T-helper 22 cell (primary cell): ENCODE data around the gene CELF2.

ENCODE experiments used
- DNase-seq: peaks from one replicate; pipeline ENCODE4 v3.0.0-alpha.2; 2020; ENCODE audit warnings: low read depth

CELF2 gene

GRCh38 chr10:11201911-11202310 is 184.2 kb downstream of the CELF2 start:
- DNase-seq, result no peak

- DNase-seq, result no peak
These were observed 186.8 kb downstream of the CELF2 start for GRCh38 chr10:11204351-11204942.

- no peak for DNase-seq
These were observed 187.5 kb downstream of the CELF2 start for GRCh38 chr10:11205030-11205772.

- no peak for DNase-seq
These were observed 189.2 kb downstream of the CELF2 start for GRCh38 chr10:11206676-11207559.

GRCh38 chr10:11207560-11207844 is 189.8 kb downstream of the CELF2 start:
- DNase-seq, result no peak

- no peak for DNase-seq
These were observed 190.6 kb downstream of the CELF2 start for GRCh38 chr10:11208243-11208642.

- DNase-seq, result no peak
These were observed 191.5 kb downstream of the CELF2 start for GRCh38 chr10:11208908-11209829.

GRCh38 chr10:11209830-11210181 is 192.1 kb downstream of the CELF2 start:
- DNase-seq, result no peak

GRCh38 chr10:11210211-11210922 is 192.7 kb downstream of the CELF2 start:
- DNase-seq, result no peak

- DNase-seq, result no peak
These were observed 194.8 kb downstream of the CELF2 start for GRCh38 chr10:11212288-11213085.

- DNase-seq, result no peak
These were observed 195.5 kb downstream of the CELF2 start for GRCh38 chr10:11213137-11213536.

- DNase-seq, result no peak
These were observed 196.7 kb downstream of the CELF2 start for GRCh38 chr10:11214407-11214806.

- no peak for DNase-seq
These were observed 197.8 kb downstream of the CELF2 start for GRCh38 chr10:11215471-11215870.

GRCh38 chr10:11217521-11217920 is 199.8 kb downstream of the CELF2 start:
- DNase-seq, result no peak

GRCh38 chr10:11218395-11218794 is 200.7 kb downstream of the CELF2 start:
- DNase-seq, result no peak

GRCh38 chr10:11219431-11219830 is 201.8 kb downstream of the CELF2 start:
- no peak for DNase-seq

GRCh38 chr10:11223081-11223480 is 205.4 kb downstream of the CELF2 start:
- no peak for DNase-seq

GRCh38 chr10:11223507-11224140 is 206.0 kb downstream of the CELF2 start:
- no peak for DNase-seq

- no peak for DNase-seq
These were observed 206.6 kb downstream of the CELF2 start for GRCh38 chr10:11224321-11224720.

GRCh38 chr10:11224792-11225416 is 207.2 kb downstream of the CELF2 start:
- DNase-seq, result no peak
